ENCODE measurements around the gene DGKQ. TPM values are rescaled to one million over a fixed set of nuclear protein-coding genes. Genes with fewer than 3 reads are reported as not detected.
A peak's percentile ranks its signal among the peaks of the same experiment; 100 is the strongest.

Gene DGKQ
- total and polyA plus RNA-seq, 2 of the 13 experiments (the other 11 are each of a cell fraction or from before 2014, with no cell fraction given), result 4.5 to 7.2 TPM

DNA sequence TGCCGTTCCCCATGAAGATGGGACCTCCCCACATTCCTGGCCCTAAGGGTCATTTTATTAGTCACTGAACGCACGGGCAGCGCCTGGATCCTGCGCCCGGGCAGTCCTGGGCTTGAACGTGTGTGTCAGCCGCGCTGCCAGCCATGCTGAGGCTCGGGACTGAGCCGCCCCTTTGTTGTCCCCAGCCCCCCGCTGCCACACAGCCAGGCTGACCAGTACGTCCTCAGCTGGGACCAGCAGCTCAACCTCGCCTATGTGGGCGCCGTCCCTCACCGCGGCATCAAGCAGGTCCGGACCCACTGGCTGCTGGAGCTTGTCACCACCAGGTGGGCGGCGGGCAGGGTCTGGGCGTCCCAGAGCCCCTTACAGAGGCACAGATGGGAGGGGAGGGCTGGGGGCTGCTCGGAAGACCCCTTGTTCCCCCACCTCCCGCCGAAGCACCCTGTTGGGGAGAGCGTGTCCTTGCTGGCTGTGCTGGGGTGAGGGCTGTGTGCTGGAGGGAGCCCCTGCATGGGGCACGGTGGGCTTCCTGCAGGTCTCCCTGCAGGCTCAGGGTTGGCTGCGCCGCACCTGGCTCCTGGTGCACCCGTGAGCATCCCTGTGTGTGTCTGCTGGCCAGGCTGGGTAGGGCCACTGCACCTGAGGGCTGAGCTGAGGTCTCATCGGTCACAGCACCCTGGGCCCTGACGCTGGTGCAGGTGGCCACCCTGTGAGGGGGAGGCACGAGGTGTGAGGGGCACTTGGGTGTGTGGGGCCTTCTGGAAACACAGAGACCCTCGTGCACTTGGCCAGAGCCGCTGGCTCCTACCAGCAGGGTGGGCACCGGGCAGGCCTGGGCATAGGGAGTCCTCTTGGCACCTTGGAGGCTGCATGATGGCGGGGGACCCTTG is 14.5 kb upstream of the DGKQ start (continued):
- TF ChIP-seq, protein P1, sequence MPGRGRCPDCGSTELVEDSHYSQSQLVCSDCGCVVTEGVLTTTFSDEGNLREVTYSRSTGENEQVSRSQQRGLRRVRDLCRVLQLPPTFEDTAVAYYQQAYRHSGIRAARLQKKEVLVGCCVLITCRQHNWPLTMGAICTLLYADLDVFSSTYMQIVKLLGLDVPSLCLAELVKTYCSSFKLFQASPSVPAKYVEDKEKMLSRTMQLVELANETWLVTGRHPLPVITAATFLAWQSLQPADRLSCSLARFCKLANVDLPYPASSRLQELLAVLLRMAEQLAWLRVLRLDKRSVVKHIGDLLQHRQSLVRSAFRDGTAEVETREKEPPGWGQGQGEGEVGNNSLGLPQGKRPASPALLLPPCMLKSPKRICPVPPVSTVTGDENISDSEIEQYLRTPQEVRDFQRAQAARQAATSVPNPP (CRISPR knock-in tag; IDR thresholded peaks at IDR 0.05), result no peak
- TF ChIP-seq, protein P2, sequence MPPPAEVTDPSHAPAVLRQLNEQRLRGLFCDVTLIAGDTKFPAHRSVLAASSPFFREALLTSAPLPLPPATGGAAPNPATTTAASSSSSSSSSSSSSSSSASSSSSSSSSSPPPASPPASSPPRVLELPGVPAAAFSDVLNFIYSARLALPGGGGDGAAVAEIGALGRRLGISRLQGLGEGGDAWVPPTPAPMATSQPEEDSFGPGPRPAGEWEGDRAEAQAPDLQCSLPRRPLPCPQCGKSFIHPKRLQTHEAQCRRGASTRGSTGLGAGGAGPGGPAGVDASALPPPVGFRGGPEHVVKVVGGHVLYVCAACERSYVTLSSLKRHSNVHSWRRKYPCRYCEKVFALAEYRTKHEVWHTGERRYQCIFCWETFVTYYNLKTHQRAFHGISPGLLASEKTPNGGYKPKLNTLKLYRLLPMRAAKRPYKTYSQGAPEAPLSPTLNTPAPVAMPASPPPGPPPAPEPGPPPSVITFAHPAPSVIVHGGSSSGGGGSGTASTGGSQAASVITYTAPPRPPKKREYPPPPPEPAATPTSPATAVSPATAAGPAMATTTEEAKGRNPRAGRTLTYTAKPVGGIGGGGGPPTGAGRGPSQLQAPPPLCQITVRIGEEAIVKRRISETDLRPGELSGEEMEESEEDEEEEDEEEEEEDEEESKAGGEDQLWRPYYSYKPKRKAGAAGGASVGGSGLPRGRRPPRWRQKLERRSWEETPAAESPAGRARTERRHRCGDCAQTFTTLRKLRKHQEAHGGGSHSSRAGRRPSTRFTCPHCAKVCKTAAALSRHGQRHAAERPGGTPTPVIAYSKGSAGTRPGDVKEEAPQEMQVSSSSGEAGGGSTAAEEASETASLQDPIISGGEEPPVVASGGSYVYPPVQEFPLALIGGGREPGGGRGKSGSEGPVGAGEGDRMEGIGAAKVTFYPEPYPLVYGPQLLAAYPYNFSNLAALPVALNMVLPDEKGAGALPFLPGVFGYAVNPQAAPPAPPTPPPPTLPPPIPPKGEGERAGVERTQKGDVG (CRISPR knock-in tag; IDR thresholded peaks at IDR 0.05; ENCODE audit: borderline replicate concordance), result peak; percentile 77; the same call in 1 of the 2 replicates
- TF ChIP-seq GABPA (IDR thresholded peaks at IDR 0.05; ENCODE audit: low read depth, low read length) (no peak), GABPA (CRISPR knock-in tag; IDR thresholded peaks at IDR 0.05; ENCODE audit: low read depth) (no peak), RBM22 (optimal IDR thresholded peaks at IDR 0.05; ENCODE audit: low read length) (peak; percentile 85), RBM39 (IDR thresholded peaks at IDR 0.05; ENCODE audit: low read depth, low read length, poor library complexity, severe bottlenecking) (peak; percentile 61), ZNF10 (CRISPR knock-in tag; IDR thresholded peaks at IDR 0.05; ENCODE audit: borderline replicate concordance, low read depth) (no peak), ZSCAN31 (CRISPR knock-in tag; IDR thresholded peaks at IDR 0.05; ENCODE audit: low read depth) (0 out of 2 replicates have a peak, but pooled peaks have one; percentile 12), AGO2 (optimal IDR thresholded peaks at IDR 0.05; ENCODE audit: low read depth, low read length) (peak; percentile 98), MED1 (CRISPR knock-in tag; IDR thresholded peaks at IDR 0.05) (0 out of 2 replicates have a peak, but pooled peaks have one; percentile 17), ZIK1 (CRISPR knock-in tag; IDR thresholded peaks at IDR 0.05; ENCODE audit: borderline replicate concordance, low read depth) (no peak), XRCC5 (optimal IDR thresholded peaks at IDR 0.05; ENCODE audit: low read length) (no peak), ZNF136 (CRISPR knock-in tag; IDR thresholded peaks at IDR 0.05; ENCODE audit: low read depth) (no peak)
- TF ChIP-seq, protein P3, sequence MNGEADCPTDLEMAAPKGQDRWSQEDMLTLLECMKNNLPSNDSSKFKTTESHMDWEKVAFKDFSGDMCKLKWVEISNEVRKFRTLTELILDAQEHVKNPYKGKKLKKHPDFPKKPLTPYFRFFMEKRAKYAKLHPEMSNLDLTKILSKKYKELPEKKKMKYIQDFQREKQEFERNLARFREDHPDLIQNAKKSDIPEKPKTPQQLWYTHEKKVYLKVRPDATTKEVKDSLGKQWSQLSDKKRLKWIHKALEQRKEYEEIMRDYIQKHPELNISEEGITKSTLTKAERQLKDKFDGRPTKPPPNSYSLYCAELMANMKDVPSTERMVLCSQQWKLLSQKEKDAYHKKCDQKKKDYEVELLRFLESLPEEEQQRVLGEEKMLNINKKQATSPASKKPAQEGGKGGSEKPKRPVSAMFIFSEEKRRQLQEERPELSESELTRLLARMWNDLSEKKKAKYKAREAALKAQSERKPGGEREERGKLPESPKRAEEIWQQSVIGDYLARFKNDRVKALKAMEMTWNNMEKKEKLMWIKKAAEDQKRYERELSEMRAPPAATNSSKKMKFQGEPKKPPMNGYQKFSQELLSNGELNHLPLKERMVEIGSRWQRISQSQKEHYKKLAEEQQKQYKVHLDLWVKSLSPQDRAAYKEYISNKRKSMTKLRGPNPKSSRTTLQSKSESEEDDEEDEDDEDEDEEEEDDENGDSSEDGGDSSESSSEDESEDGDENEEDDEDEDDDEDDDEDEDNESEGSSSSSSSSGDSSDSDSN (CRISPR knock-in tag; IDR thresholded peaks at IDR 0.05), result peak; percentile 18; the same call in 1 of the 2 replicates
- TF ChIP-seq, protein P4, sequence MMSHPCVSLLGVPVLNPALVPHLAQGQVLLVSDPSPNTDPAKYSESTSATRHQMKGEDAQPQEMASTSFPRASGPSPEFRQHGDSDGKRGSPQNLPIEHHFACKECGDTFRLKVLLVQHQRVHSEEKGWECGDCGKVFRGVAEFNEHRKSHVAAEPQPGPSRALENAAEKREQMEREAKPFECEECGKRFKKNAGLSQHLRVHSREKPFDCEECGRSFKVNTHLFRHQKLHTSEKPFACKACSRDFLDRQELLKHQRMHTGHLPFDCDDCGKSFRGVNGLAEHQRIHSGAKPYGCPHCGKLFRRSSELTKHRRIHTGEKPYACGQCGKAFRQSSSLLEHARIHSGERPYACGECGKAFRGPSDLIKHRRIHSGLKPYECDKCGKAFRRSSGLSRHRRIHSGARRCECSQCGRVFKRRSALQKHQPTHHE (CRISPR knock-in tag; IDR thresholded peaks at IDR 0.05; ENCODE audit: borderline replicate concordance), result 0 out of 2 replicates have a peak, but pooled peaks have one; percentile 15
- TF ChIP-seq, protein P5, sequence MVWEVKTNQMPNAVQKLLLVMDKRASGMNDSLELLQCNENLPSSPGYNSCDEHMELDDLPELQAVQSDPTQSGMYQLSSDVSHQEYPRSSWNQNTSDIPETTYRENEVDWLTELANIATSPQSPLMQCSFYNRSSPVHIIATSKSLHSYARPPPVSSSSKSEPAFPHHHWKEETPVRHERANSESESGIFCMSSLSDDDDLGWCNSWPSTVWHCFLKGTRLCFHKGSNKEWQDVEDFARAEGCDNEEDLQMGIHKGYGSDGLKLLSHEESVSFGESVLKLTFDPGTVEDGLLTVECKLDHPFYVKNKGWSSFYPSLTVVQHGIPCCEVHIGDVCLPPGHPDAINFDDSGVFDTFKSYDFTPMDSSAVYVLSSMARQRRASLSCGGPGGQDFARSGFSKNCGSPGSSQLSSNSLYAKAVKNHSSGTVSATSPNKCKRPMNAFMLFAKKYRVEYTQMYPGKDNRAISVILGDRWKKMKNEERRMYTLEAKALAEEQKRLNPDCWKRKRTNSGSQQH (CRISPR knock-in tag; IDR thresholded peaks at IDR 0.05; ENCODE audit: low read depth), result no peak
- TF ChIP-seq, protein P6, sequence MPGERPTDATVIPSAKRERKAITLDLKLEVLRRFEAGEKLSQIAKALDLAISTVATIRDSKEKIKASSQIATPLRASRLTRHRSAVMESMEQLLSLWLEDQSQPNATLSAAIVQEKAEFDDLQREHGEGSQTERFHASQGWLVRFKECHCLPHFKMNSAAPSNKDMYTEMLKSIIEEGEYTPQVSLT (CRISPR knock-in tag; IDR thresholded peaks at IDR 0.05; ENCODE audit: borderline replicate concordance, low read depth), result no peak
